HG03108 (cell line): ENCODE results near the gene ZNF766.
"Not testable (repeated sequence)": the region's sequence is repeated elsewhere in the genome, so short reads cannot be mapped to it uniquely, and the experiment has no call there.

Experiments
- ATAC-seq: cut with Tn5 transposase; IDR thresholded peaks from one replicate; pipeline ENCODE4 v1.9.1; 2021; ENCODE audit warnings: moderate library complexity; ENCODE audit not compliant: unreplicated experiment

Gene ZNF766

DNA sequence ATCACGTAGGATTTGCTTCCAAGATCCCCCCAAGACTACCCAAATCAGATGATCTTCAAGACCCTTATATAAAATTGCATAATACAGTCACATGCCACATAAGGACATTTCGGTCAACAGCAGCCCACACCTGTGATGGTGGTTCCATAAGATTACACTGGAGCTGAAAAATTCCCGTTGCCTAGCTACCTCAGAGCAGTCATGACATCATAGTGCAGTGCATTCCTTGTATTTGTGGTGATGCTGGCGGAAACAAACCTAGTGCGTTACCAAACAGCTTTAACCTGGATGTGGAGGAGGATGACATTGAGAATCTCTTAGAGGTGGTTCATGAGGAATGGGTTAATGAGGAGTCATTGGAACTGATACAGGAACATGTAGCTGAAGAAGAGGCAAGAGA lies 4.8 kb downstream of the ZNF766 start:
- ATAC-seq = no peak

DNA sequence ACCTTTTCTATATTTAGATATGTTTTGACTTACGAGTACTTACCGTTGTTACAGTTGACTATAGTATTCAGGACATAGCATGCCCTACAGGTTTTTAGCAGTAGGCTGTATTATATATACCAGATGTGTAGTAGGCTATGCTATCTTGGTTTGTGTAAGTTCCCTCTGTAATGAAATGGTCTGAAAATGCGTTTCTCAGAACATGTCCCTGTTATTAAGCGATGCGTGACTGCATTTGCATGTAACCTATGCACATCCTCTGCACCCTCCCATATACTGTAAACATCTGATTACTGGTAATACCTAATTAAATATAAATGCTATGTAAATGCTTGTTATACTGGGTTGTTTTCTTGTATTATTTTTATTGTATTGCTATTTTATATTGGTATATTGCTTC lies 6.6 kb downstream of the ZNF766 start:
- ATAC-seq = no peak

DNA sequence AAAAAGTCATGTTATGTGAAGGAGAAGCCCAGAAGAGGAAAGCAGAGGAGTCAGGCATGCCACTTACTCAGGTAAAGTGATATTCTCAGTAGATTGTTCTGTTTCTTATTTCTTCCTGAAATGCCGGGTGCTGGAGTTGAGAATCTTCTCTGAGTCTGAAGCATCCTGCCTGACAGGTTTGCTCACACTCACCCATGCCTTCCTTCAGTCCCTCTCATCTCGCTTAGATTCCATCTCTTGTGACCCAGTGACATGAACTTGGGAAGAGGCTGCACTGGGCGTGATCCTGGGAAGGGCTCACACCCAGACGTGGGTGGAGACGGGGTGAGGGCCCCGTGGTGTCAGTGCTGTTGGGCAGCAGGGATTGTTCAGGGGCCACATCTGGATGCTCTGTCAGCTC lies 8.1 kb downstream of the ZNF766 start:
- ATAC-seq = no peak

DNA sequence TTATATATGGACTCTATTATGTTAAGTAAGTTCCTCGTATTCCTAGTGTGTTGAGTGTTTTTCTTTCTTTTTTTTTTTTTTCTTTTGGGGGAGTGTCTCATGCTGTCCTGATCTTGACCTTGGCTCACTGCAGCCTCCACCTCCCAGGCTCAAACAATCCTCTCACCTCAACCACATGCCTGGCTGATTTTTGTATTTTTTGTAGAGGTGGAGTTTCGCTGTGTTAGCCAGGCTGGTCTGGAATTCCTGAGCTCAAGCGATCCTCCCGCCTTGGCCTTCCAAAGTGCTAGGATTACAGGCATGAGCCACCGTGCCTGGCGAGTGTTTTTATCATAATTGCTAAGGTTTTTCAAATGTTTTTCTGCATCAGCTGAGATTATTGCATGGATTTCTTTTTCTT lies 16.9 kb downstream of the ZNF766 start:
- no peak for ATAC-seq

DNA sequence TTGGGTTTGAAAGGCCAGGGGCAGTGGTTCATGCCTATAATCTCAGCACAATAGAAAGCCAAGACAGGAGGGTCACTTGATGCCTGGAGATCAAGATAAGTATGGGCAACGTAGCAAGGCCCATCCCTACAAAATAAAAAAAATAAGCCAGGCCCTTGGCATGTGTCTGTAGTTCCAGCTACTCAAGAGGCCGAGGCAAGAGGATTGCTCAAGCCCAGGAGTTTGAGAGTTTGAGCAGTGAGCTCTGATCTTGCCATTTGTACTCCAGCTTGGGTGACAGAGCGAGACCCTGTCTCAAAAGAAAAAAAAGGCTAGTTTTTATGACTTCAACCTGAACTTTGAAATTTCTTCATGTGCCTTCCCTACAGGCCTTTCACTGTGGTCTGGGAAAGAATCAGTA lies 22.4 kb downstream of the ZNF766 start:
- no peak for ATAC-seq

DNA sequence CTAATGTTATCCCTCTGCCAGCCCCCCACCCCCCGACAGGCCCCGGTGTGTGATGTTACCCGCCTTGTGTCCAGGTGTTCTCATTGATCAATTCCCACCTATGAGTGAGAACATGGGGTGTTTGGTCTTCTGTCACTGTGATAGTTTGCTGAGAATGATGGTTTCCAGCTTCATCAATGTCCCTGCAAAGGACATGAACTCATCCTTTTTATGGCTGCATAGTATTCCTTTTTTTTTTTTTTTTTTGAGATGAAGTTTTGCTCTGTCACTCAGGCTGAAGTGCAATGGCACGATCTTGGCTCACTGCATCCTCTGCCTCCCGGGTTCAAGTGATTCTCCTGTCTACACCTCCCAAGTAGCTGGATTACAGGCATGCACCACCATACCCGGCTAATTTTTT lies 23.6 kb downstream of the ZNF766 start:
- ATAC-seq = not testable (repeated sequence)

DNA sequence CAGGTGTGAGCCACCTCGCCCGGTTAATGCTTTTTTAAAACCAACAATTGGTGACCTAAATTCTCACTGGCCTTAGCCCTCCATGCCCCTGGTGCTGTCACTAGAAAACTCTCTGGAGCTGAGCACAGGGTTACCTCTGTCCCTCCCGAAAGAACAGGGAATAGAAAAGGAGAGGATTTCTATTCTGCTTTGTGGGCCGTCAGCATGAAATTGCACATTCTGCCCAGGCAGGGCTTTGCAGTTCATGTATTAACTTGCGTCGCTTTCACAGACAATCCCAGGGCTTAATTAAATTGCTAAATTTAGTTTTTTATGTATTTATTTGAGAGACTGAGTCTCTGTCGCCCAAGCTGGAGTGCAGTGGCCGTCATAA lies 27.0 kb downstream of the ZNF766 start:
- ATAC-seq = no peak

DNA sequence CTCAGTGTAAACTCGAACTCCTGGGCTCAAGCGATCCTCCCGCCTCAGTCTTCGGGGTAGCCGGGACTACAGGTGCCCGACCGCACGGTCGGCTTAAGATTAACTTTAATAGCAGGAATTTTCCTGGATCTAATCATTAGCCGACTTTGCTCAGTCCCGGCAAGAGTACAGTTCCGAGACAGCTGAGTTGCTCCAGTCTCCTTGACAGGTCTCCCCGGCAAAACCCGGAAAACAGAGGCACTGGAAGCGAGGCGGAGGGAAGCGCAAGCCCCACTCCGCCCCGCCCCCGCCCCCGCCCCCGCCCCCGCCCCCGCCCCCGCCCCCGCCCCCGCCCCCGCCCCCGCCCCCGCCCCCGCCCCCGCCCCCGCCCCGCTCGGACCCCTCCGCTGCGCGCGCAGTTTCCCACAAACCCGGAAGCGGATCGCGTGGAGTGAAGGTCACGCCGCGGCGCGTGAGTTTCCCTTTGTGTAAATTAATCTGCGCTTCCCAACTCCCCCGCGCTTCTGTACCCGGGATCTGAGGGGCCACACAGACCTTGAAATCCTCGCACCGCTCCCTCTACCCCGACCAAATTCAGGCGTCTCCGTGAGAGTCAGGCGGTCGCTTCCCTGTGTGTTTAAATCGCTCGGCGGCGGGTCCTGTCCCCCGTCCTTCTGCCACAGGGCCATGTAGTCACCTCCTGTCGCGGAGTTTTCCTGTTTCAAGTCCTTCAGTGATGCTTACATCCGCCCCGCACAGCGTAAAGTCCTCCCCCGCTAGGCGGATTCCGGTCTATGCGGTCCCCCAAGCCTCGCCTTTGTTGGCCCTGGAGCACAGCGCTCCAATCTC lies 27.6 kb downstream of the ZNF766 start, which contains the start of gene ZNF480:
TSS of gene ZNF480 (plus strand) at position 397 of the 828 bp plus-strand sequence. CDS start 3,244 bp downstream, outside the sequence.
- peak; percentile 68 for ATAC-seq

DNA sequence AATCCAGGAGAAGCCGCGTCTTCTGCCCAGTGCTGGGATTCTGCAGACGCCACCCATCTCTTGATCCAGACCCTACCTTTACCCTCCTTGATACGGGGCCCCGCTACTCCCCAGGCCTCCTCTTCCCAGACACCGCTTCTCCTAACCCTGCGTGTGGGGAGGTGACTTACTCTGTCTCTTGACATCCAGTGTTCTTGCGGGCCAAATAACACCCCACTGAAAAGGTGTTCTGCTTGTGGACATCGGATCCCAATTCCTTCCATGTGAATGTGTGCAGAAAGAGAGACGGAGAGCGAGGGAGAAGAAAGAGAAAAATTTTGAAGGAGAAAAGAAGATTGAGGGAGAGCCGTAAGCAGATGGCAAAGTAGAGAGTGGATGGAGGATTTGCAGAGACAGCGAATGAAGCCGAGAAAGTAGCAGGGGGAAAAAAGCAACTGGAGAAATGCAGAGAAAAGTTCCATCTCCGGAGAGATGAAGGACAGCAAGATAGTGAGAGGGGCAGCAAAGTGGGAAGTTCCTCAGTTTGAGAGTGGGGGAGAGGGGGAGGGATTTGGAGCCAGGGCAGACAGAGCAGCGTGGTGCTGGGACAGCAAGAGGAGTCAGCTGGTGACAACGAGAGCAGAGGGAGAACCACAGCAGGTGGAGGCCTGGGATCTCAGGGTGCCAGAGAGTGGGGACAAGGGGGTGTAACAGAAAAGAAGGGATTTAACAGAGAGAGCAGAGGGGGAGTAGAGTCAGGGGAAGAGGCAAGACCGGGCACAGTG lies 28.4 kb downstream of the ZNF766 start:
- no peak for ATAC-seq

DNA sequence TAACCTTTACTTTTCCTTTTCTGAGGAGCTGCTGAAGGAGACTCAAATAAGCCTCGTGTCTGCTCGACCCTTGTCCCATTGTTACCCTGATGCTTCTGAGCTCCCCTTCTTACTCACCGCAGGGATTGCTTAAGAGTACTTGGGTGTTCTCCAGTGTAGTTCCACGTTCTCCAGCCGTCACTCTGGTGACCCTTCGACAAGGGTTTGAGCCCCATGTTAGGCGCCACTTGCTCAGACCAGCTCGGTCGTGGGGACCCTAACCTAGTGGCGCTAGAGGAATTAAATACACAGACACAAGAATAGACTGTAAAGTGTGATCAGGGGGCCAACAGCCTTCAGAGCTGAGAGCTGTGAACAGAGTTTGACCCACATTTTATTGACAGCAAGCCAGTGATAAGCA lies 37.9 kb downstream of the ZNF766 start:
- ATAC-seq = no peak

DNA sequence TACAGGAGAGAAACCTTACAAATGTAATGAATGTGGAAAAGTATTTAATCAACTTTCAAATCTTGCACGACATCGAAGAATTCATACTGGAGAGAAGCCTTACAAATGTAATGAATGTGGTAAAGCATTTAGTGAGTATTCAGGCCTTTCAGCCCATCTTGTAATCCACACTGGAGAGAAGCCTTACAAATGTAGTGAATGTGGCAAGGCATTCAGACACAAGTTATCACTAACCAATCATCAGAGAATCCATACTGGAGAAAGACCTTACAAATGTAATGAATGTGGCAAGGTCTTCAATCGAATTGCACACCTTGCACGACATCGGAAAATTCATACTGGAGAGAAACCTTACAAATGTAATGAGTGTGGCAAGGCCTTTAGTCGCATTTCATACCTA lies 53.0 kb downstream of the ZNF766 start:
- no peak for ATAC-seq

DNA sequence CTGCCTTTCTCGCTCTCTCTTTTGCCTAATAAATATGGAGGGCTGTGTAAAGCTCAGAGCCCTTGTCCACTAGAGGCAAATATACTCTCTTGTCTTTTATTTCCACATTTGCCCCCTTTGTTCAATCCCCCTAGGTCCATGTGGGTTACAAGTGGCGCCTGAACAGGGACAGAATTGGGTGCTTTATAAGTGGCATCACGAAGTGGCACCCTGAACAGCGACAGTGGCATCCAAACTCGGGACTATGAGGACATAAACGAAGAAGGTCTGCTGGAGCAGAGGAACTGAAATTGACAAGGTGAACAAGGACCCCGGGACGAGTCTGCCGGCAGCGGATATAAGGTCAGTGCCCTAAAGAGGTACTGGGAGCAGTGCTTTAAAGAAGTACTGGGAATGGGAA lies 62.4 kb downstream of the ZNF766 start:
- ATAC-seq = no peak

DNA sequence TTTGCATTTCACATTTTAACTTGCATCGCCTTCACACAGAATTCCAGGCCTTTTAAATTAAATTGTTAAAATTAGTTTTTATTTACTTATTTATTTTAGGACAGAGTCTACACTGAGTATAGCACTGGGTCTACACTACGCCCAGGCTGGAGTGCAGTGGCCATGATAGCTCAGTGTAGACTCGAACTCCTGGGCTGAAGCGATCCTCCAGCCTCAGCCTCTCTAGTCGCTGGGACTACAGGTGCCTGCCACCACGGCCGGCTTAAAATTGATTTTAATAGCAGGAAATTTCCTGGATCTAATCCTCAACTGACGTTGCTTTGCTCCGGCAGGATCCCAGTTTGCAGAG lies 66.4 kb downstream of the ZNF766 start:
- ATAC-seq = peak; percentile 17

DNA sequence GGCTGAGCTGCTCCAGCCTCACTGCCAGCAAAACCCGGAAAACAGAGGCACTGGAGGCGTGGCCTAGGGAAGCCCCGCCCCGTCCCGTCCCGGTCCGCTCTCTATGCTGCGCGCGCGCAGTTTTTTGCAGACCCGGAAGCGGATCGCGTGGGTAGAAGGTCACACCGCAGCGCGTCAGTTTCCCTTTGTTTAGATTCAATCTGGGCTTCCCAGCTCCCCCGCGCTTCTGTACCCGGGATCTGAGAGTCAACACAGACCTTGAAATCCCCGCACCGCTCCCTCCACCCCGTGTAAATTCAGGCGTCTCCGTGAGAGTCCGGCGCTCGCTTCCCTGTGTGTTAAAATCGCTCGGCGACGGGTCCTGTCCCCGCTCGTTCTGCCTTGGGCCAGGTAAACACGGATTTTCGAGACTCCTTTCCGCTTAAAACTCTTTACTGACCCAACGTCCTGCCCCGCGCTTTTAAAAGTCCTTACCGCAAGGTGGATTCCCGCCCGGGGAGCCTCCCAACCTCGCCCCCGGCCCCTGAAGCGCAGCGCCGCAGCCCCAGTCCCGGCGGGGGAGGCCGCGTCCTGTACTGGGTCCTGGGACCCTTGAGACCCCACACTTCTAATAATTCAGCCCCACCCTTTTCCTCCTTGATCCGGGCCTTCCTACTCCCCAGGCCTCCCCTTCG lies 66.9 kb downstream of the ZNF766 start, which contains the start of gene ZNF610:
TSS of gene ZNF610 (plus strand) at position 127 of the 674 bp plus-strand sequence. CDS start 12,930 bp downstream, outside the sequence.
- ATAC-seq = peak; percentile 85

DNA sequence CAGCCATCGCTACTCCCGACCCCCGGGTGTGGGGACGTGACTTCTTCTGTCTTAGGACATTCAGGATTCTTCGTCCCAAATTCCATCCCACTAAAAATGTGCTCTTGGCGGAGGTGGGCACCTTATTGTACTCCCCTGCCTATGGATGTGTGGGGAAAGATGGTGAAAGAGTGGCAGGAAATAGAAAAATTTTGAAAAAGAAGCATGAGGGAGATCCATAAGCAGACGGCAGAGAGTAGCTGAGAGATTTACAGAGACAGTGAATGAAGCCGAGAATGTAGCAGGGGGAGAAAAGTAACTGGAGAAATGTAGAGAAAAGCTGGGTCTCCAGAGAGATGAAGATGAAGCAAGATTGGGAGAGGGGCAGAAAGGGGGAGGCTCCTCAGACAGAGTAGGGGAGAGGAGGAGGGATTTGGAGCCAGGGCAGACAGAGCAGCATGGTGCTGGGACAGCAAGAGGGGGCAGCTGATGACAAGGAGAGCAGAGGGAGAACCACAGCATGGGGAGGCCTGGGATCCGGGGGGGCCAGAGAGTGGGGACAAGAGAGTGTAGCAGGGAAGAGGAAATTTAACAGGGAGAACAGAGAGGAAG lies 67.5 kb downstream of the ZNF766 start:
- ATAC-seq = no peak

DNA sequence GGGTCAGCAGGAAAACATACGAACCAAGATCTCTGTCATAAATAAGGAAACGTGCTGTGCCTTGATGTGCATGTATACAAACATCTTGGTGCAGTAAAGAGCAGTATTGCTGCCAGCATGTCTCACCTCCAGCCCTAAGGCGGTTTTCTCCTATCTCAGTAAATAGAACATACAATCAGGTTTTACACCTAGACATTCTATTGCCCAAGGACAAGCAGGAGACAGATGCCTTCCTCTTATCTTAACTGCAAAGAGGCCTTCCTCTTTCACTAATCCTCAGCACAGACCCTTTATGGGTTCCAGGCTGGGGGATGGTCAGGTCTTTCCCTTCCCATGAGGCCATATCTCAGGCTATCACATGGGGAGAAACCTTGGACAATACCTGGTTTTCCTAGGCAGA lies 69.6 kb downstream of the ZNF766 start:
- ATAC-seq = not testable (repeated sequence)

DNA sequence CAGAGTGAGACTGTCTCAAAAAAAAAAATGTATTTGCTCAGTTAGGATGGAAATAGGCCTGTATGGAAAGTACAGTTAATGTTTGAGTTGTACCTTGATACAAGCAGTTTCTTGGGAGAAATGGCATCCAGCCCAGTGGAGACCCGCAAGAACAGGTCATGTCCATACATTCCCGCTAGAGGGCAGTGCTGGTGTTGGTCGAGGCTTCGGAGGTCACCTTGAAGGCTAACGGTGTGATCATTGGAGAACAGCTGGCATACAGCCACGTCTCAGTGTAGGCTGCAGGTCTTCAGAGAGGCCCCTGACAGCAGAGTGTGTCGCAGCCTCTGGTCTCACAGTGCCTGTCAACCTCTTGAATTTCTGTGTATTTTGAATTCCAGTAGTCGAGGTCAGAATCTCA lies 74.2 kb downstream of the ZNF766 start:
- no peak for ATAC-seq

DNA sequence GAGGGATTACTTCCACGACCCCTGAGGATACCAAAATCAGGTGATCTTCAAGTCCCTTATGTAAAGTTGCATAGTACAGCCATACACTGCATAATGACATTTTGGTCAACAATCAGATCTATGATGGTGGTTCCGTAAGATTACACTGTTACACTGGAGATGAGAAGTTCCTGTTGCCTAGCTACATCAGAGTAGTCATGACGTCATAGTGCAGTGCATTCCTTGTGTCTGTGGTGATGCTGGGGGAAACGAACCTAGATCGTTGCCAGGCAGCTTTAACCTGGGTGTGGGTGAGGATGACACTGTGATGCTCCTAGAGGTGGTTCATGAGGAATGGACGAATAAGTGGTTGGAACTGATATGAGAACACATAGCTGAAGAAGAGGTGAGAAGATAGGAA lies 75.8 kb downstream of the ZNF766 start:
- no peak for ATAC-seq
